H54 (cell line): ENCODE results near the gene IPO9.
"Not testable (repeated sequence)": the region's sequence is repeated elsewhere in the genome, so short reads cannot be mapped to it uniquely, and the experiment has no call there.

ENCODE experiments used
- DNase-seq: peaks from one replicate; pipeline ENCODE4 v3.0.0; 2011; ENCODE audit warnings: low spot score, mixed read lengths; ENCODE audit not compliant: insufficient read length
- FAIRE-seq: peaks from 3 replicates; lab custom pipeline; 2011; peaks lifted over from hg19 to GRCh38; lab: Jason Lieb, UNC
- POLR2A ChIP-seq: IDR thresholded peaks from 2 replicates; pipeline ENCODE4 v1.6.1; 2011; ENCODE audit warnings: low read depth, mild to moderate bottlenecking, low read length

Gene IPO9

DNA sequence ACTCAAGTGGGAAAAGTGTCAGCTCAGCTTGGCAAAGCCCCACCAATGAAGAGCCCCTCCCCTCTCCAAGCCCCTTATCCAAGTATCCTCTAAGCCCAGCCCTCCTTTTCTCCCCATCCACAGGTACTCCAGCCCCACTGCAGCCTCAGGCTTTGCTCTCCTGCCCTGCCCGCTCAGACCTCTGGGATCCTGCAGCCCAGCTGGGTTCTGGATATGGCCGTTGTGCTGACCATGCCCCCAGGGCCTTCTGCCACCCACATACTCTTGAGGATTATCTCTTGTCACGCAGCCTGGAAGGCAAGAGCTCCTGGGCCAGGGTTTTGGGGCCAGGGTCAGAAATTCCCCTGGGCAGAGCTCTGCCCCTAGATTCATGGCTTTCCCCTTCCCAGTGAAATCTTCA is 64.5 kb downstream of the IPO9 start:
- DNase-seq (no peak), FAIRE-seq (no peak)
- TF ChIP-seq POLR2A: no peak

DNA sequence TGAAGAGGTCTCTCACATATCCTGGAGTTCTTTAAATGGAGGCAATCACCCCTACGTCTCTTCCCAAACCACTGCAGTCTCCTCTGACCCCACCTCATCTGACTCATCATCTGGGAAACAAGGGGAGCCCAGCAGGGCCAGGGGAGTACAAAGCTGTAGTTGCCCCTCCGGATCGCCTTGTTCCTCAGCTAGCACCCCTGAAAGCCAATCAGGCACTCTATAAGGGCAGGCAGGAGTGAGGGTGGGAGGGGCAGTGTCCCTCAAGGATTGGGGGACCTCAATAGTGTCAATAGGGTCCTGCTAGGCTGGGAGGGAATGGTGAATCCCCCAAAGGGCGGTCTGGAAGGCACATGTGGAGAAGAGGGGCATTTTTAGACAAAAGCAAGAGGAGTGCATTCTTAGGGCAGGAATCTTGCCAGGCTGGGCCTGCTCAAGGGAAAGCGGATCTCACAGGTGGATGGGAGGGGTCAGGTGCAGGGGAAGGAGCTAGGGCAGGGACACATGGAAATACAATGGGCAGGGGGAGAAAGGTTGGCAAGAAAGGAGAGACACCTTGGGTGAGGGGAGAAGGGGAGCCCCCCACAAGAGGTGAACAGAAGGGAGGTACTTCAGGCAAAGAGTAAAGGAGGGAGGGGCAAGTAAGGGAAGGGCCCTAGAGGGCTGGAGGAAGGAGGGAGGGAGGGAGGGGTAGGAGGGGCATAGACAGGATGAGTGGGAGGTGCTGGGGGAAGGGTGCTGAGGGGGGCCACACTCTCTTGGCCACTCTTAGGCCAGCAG is 65.6 kb downstream of the IPO9 start:
- FAIRE-seq (no peak), DNase-seq (no peak)
- TF ChIP-seq POLR2A: no peak

DNA sequence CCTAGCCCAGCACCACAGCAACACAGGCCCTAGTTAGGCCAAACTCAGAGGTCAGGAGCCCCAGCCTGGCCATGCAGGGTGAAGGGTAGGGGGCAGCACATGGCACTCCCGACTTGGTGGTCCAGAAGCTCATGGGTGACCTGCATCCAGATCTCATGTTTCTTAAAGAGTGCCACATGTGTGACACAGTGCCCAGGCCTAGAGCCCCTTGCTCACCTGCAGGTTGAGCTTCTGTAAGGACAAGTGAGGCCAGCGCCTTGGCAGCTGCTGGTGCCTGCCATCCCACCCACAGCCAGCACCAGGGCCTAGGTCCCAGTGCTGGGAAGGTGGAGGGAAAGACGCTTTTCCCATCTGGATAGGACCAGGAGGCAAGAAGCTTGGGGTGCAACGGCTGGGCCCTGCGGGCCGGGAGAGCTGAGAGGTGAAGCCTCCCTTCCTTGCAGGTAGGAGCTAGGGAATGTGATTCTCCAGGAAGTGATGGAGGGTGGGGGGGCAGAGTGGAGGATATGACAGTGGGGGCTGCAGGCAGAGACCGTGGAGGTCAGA is 66.2 kb downstream of the IPO9 start:
- DNase-seq (no peak), FAIRE-seq (no peak)

DNA sequence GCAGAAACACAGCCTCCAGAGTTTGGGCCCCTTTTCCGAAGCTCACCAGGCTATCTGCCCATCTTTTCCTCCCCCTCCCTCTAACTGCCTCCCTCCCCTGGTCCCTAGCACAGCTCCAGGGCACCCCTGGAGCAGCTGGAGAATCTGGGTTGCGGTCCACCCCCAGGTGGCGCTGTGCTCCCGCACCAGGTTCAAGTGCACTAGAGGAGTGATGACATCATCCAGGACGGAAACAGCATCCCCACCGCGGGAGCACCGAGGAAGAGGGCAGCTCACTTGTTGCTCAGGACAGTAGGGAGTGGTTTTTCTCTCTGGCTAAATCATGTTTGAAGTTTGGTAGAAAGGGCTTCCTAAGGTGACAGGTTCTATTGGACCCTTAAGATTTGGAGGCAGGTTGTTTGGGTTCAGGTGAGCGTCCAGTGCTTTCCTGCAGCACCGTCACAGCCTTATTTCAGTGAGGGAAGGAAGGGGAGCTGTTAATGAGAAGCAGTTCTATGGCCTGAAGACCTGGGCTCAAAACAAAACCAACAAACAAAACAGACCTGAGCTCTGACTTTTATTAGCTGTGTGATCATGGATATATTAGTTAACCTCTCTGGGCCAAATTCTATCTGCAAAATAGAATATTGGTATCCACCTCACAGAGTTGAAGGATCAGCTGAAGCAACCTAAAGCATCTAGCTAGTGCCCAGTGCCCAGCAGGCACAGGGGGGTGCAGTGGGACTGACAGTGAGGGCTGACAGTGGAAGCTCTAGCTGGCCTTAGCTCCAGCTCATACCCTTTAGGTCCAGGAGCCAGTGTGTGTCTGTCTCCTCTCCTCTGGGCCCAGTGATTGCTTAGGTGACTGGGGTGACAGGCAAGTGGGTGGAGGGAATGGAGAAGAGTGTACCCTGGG is 67.2 kb downstream of the IPO9 start:
- FAIRE-seq (peak; percentile 55), DNase-seq (peak; percentile 89)
- TF ChIP-seq POLR2A: no peak

More for the DNA sequence above, 66.2 kb downstream of the IPO9 start:
- TF ChIP-seq POLR2A: no peak

DNA sequence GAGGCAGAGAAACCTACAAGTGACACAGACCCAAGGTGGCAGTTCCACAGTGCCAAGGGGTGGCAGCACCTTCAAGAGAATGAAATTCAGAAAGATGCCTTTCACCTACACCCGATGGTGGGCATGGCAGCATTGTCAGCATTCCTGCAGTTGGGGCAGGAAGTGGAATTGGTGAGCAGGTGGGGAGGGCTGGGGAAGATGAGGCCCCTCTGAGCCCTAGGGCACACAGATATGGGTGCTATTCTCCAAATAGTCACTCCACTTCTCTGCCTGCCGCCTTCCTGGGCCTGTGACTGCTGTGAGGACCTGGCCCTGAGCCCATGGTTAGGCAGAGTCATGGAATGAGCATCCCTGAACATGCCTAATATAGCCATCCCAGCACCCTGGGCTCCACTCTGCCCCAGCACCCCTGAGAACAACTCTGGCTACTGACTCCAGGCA is 68.0 kb downstream of the IPO9 start:
- TF ChIP-seq POLR2A: no peak
- DNase-seq (peak; percentile 64), FAIRE-seq (no peak)

DNA sequence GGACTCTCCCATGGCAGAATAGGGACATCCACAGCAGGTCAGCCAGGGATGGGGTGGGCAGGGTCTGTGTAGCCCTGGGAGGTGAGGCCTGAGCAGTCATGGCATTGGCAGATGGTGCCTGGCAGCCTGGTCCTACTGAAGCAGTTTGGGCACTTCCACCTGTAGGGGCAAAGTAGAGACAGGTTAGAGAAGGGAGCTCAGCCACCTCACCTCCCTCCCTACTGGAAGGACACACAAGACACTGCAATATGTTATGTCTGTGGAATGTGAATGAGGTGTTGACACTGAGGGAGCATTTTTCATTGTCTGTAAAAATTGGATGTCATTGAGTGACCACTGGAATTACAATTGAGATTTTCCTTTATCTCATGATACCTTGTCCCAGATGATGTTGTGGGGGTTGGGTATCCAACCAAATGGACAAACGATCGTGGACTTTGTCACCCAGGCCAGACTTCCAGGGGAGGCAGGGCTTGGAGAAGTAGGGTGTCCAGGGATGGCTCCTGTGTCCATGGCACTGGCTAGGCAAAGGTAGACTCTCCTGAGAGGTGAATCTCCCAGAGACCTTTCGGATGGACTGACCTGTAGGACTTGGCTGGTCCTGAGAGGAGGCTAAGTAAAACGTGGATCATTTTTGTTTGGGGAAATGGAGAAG is 69.4 kb downstream of the IPO9 start:
- TF ChIP-seq POLR2A: no peak
- no peak for DNase-seq
- no peak for FAIRE-seq

DNA sequence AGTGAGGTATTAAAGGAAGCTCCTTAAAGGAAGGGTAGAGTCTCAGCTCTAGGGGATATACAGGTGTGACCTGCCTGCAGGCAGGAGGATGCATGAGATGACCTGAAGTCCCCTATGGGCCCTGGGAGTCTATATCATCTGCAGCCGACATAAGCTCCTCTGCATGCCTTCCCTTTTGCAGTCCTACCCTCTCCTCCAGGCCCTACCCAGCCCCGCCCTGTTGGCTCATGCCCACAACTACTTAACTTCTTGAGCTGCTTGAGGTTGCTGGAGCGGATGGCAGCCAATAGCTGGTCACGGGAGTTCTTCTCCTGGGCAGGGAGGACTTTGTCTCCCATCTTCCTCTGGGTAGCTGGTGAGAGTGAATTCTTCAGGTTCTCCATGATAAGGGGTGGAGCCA is 70.0 kb downstream of the IPO9 start:
- FAIRE-seq (no peak), DNase-seq (no peak)
- no peak for TF ChIP-seq POLR2A

DNA sequence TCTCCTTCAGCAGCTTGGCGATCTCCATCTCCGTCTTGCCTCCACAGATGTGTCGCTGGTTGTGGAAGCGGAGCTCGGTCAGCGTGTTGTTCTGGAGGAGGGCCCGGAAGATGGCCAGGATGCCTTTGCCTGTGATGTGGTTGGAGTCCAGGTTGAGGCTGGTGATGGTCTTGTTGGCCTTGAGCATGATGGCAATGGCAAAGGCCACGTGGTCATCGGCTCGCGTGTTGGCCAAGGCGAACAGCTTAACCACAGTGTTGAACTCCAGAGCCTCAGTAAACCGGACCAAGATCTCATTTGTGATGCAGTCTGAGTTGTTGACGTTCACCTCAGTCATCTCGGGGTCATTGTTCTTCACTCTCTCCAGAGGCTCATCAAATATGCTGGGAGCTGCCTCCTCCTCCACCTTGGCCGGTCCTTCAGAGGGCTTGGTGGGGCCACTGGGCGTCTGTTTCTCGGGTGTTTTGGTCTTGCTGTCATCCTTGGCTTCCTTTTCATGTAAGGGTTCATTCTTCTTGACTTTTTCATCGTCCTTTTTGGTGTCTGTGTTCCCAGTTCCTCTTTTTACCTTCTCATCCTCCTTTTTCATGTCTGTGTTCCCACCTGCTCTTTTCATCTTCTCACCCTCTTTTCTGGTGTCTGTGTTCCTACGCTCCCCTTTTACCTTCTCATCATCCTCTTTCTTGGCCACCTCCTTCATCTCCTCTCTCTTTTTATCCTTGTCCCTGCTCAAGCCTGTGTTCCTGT is 70.9 kb downstream of the IPO9 start:
- no peak for TF ChIP-seq POLR2A
- DNase-seq: no peak
- no peak for FAIRE-seq

DNA sequence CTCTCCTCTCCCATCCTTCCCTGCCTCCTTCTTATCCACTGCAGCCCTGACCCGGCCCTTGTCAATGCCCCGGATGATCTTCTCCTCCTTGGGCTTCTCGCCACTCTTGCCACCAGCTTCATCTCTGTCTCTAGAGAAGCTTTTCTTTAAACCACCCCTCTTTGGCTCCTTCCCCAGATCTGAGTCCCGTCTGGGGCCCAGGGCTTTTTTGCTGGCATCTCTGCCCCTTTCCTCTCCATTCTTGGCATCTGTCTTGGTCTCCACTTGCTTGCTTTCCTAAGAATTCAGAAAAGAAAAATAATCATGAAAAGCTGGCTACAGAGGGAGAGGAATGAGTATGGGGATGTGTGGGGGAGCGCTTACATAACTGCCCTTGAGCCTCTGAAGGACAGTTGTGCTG is 71.5 kb downstream of the IPO9 start:
- no peak for TF ChIP-seq POLR2A
- no peak for DNase-seq
- no peak for FAIRE-seq

DNA sequence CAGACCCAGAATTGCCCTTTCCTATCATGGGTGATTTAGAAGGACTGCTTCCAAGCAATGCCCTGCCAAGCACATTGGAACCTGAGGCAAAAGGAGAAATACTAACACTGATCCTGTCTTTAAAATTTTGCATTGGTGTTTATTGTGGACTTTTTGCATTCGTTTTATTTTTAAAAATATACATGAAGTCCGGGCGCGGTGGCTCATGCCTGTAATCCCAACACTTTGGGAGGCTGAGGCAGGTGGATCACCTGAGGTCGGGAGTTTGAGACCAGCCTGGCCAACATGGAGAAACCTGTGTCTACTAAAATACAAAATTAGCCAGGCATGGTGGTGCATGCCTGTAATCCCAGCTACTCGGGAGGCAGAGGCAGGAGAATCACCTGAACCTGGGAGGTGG is 72.1 kb downstream of the IPO9 start:
- DNase-seq, FAIRE-seq: not testable (repeated sequence)

DNA sequence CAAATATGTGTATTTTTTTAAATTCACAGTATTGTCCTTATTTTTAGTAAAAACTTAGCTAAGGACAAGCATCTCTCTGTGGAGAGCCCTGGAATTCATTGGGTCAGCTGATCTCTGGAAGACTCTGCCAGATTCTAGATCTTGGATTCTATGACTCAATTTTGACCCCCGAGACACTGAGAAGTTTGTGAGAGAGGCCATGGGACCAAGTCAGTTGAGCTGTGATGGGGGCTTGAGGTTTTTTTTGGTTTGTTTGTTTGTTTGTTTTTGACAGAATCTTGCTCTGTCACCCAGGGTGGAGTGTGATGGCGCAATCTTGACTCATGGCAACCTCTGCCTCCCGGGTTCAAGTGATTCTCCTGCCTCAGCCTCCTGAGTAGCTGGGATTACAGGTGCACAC is 73.2 kb downstream of the IPO9 start:
- DNase-seq (no peak), FAIRE-seq (no peak)
- TF ChIP-seq POLR2A: no peak

DNA sequence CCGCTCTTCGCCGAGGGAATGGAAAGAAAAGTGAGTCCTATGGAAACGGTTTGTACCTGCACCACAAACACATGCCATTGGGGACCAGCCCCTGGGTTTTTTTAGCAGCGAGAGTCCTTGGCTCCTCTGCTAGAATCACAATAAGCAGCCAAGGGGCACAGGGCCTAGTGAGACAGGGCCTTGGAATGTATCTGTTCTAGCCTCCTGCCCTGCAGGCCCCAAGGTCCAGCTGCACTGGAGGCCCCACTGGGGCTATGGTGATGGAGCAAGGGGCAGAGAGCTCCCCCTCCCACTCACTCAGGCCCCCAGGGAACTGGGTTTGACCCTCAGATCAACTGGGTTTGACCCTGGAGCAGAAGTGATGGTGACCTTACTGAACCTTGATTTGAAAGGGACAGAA is 74.2 kb downstream of the IPO9 start:
- TF ChIP-seq POLR2A: no peak
- DNase-seq: peak; percentile 49
- no peak for FAIRE-seq

DNA sequence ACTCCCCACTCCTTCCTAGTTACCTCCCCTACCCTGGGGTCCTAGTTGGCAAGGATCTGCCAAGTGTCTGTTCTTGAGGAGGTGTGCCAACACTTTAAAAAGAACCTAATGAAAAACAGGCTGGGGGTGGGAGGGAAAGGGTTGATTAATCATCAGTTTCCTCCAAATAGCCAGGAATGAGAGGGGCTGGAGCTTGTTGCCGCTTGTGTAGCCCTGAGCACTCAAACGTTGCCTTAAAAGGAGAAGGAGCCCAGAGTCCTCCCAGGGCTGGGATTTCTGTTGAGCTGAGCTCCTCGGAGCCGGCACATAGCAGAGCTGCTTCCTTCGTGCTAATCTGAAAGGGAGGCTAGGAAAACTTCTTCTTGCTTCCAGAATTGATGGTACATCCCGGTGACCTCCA is 75.6 kb downstream of the IPO9 start:
- no peak for TF ChIP-seq POLR2A
- no peak for FAIRE-seq
- no peak for DNase-seq
